ENCODE data around the gene GLI3.

GLI3 gene

GRCh38 chr7:42156967-42157721 lies 79.9 kb downstream of the GLI3 start:
- H3K4me1 ChIP-seq (ENCODE audit: insufficient read depth, poor library complexity, severe bottlenecking), result peaks cover 24% of the 10 kb centered on the region
- ATAC-seq (ENCODE audit: low read depth) (no peak), DNase-seq (ENCODE audit: low spot score) (no peak)
- no peak for TF ChIP-seq CTCF (IDR thresholded peaks at IDR 0.05; ENCODE audit: poor library complexity, severe bottlenecking)
- H3K27ac ChIP-seq (ENCODE audit: poor library complexity, severe bottlenecking), result no peak overlapping the region
- no peaks in the 10 kb centered on the region for H3K27me3 ChIP-seq (ENCODE audit: insufficient read depth, poor library complexity, severe bottlenecking)
- 0 out of 2 replicates have a peak, but pooled peaks cover 3% of the 10 kb centered on the region for H3K36me3 ChIP-seq (ENCODE audit: low read depth)
- H3K9me3 ChIP-seq (ENCODE audit: severe bottlenecking), result no peaks in the 10 kb centered on the region
- H3K4me3 ChIP-seq (ENCODE audit: severe bottlenecking), result no peak overlapping the region

DNA sequence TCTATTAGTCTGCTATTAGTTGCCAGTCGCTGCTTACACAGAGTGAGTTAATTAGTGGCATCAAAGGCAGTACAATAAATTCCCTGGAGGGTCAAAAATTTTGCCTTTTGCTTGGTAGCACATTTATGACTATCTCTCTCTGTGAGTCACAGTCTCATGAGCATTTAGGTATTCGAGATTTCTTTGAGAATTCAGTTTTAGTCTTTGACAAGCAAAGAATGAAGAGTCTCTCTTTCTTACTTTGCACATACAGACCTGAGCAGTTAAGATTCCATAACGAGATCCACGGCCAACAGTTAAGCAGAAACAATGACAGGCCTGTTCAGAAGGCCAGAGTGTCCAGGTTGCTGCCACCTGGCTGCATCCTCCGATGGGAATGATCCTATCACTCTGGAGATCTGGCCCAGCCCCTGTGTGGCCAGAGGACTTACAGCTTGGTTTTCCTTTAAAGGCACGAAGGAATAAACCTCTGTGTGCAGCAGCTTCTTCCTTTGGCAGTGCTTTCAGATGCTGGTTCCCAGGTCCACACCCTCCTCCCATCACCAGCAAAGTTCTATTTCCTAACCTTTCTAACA lies 80.6 kb downstream of the GLI3 start:
- Histone ChIP-seq H3K27me3 (ENCODE audit: insufficient read depth, poor library complexity, severe bottlenecking) (no peaks in the 10 kb centered on the region), H3K27ac (ENCODE audit: poor library complexity, severe bottlenecking) (no peak overlapping the region), H3K9me3 (ENCODE audit: severe bottlenecking) (no peaks in the 10 kb centered on the region), H3K4me3 (ENCODE audit: severe bottlenecking) (no peak overlapping the region), H3K36me3 (ENCODE audit: low read depth) (0 out of 2 replicates have a peak, but pooled peaks cover 3% of the 10 kb centered on the region), H3K4me1 (ENCODE audit: insufficient read depth, poor library complexity, severe bottlenecking) (peaks cover 17% of the 10 kb centered on the region)
- no peak for TF ChIP-seq CTCF (IDR thresholded peaks at IDR 0.05; ENCODE audit: poor library complexity, severe bottlenecking)
- DNase-seq (ENCODE audit: low spot score), result no peak
- ATAC-seq (ENCODE audit: low read depth), result no peak

DNA sequence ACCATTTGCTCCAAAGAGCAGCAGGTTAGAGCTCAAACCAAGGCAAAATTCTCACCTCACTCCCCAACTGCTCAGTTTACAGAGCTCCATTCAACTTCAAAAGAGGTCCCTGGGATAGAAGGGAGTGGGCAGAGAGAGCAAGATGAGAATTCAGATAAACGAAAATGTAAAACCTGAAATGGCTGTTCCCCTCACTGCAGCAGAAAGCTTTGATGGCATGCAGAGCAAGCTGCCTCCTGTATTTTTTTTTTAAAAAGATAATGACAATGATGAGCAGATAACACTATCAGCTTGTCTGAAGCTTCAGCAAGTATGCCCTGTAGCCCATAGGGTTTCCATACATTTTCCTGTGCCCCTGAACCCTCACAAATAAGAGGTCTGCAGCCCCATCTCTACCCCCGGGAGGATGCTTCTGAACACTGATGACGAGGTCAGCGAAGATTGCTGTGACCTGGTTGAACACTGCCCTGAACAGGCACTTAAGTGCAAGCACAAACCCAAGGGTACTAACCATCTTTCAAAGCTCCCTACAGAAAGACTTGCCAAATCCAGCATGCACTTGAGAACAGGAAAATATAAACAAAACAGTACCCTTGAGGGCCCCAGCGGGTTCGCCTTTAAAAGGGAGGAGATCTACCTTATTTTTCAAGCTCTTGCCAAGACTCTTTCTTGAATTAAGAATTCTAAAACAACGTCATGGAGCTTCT lies 81.3 kb downstream of the GLI3 start:
- Histone ChIP-seq H3K36me3 (ENCODE audit: low read depth) (0 out of 2 replicates have a peak, but pooled peaks cover 3% of the 10 kb centered on the region), H3K4me1 (ENCODE audit: insufficient read depth, poor library complexity, severe bottlenecking) (peaks cover 10% of the 10 kb centered on the region), H3K27me3 (ENCODE audit: insufficient read depth, poor library complexity, severe bottlenecking) (no peaks in the 10 kb centered on the region), H3K9me3 (ENCODE audit: severe bottlenecking) (no peaks in the 10 kb centered on the region), H3K4me3 (ENCODE audit: severe bottlenecking) (no peak overlapping the region), H3K27ac (ENCODE audit: poor library complexity, severe bottlenecking) (no peak overlapping the region)
- no peak for TF ChIP-seq CTCF (IDR thresholded peaks at IDR 0.05; ENCODE audit: poor library complexity, severe bottlenecking)
- DNase-seq (ENCODE audit: low spot score) (no peak), ATAC-seq (ENCODE audit: low read depth) (no peak)

- Histone ChIP-seq H3K9me3 (ENCODE audit: severe bottlenecking) (no peaks in the 10 kb centered on the region), H3K4me1 (ENCODE audit: insufficient read depth, poor library complexity, severe bottlenecking) (peaks cover 8% of the 10 kb centered on the region), H3K27ac (ENCODE audit: poor library complexity, severe bottlenecking) (no peak overlapping the region), H3K4me3 (ENCODE audit: severe bottlenecking) (no peak overlapping the region), H3K27me3 (ENCODE audit: insufficient read depth, poor library complexity, severe bottlenecking) (no peaks in the 10 kb centered on the region), H3K36me3 (ENCODE audit: low read depth) (no peaks in the 10 kb centered on the region)
- no peak for ATAC-seq (ENCODE audit: low read depth)
- TF ChIP-seq CTCF (IDR thresholded peaks at IDR 0.05; ENCODE audit: poor library complexity, severe bottlenecking), result no peak
- DNase-seq (ENCODE audit: low spot score), result no peak
Measured at GRCh38 chr7:42154173-42154572, 82.8 kb downstream of the GLI3 start.

Data from RWPE2 (cell line).